Thoracic aorta (tissue), 2 donors: ENCODE measurements around the gene DEXI. TPM values are rescaled to one million over a fixed set of nuclear protein-coding genes. Genes with fewer than 3 reads are reported as not detected.
A peak's percentile ranks its signal among the peaks of the same experiment; 100 is the strongest.

Experiments
- ATAC-seq: fragments of 150-250 bp; one replicate; pipeline ENCODE4 v1.8.0; 2017; ENCODE audit warnings: low read depth; ENCODE audit not compliant: insufficient number of reproducible peaks, low FRiP score
- DNase-seq: peaks from one replicate; pipeline ENCODE4 v3.0.0-alpha.2; 2020; ENCODE audit warnings: low spot score
- H3K27ac ChIP-seq, 2 donors: fragments of 200-600 bp; sonication (generic); 1 replicate in 1 of 2; 2 replicates in 1 of 2; pipeline ENCODE4 v1.5.1; 2016; ENCODE audit warnings: mild to moderate bottlenecking in 2 of 2, moderate library complexity in 2 of 2
- H3K27me3 ChIP-seq: fragments of 200-600 bp; sonication (generic); replicated peaks from 2 replicates; pipeline ENCODE4 v1.6.0; 2016; ENCODE audit warnings: mild to moderate bottlenecking; ENCODE audit not compliant: insufficient read depth
- H3K36me3 ChIP-seq: fragments of 200-600 bp; sonication (generic); one replicate; pipeline ENCODE4 v1.5.1; 2016
- H3K4me1 ChIP-seq, 2 donors: fragments of 200-600 bp; sonication (generic); 1 replicate in 1 of 2; 2 replicates in 1 of 2; pipeline versions ENCODE4 v1.5.1 to v1.6.0; 2016; ENCODE audit warnings: low read depth in 2 of 2, mild to moderate bottlenecking in 1 of 2; ENCODE audit not compliant: control insufficient read depth in 1 of 2
- H3K4me3 ChIP-seq: fragments of 200-600 bp; sonication (generic); 2 replicates; pipeline ENCODE4 v1.5.1; 2016; ENCODE audit warnings: mild to moderate bottlenecking
- H3K9me3 ChIP-seq: fragments of 200-600 bp; sonication (generic); 2 replicates; pipeline ENCODE4 v1.5.1; 2016
- total RNA-seq, 2 donors: library from RNA; depleted of rRNA; stranded (reverse); fragments of >200 nt; gene quantifications; one replicate each; pipeline versions ENCODE4 v1.1.0 to v1.2.3, GENCODE V29; 2016
- TF ChIP-seq, protein P1 (sequence below): fragments of 200-600 bp; sonication (generic); IDR thresholded peaks from one replicate; pipeline ENCODE4 v1.5.1; 2019; ENCODE audit warnings: antibody characterized with exemption

DEXI gene
- total RNA-seq, 2 donors from 2014 or later = 120 to 157 TPM

DNA sequence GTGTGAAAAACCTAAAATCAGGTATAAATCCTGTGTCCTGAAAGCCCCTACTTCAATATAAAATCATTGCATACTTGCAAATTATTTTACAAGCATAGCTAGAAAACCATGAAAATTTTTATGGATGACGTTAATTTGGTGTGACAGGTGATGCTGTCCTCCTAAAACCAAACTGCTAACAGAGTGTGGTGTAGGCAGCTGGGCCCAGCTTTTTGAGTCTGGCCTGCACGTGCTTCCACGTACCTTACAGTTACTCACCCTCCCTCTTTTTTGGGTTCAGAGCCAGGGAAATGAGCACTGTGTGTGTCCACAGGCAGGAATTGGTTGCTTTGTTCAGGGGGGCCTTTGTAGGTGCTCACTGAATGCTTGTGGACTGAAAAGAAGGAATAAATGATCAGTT, 38.5 kb upstream of the DEXI start:
- TF ChIP-seq, protein P1, sequence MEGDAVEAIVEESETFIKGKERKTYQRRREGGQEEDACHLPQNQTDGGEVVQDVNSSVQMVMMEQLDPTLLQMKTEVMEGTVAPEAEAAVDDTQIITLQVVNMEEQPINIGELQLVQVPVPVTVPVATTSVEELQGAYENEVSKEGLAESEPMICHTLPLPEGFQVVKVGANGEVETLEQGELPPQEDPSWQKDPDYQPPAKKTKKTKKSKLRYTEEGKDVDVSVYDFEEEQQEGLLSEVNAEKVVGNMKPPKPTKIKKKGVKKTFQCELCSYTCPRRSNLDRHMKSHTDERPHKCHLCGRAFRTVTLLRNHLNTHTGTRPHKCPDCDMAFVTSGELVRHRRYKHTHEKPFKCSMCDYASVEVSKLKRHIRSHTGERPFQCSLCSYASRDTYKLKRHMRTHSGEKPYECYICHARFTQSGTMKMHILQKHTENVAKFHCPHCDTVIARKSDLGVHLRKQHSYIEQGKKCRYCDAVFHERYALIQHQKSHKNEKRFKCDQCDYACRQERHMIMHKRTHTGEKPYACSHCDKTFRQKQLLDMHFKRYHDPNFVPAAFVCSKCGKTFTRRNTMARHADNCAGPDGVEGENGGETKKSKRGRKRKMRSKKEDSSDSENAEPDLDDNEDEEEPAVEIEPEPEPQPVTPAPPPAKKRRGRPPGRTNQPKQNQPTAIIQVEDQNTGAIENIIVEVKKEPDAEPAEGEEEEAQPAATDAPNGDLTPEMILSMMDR = no peak
- Histone ChIP-seq H3K4me1 (peaks cover 8 to 16% of the 10 kb centered on the region in 2 donors), H3K9me3 (no peaks in the 10 kb centered on the region), H3K4me3 (no peak overlapping the region), H3K36me3 (peaks cover 4% of the 10 kb centered on the region), H3K27me3 (no peaks in the 10 kb centered on the region), H3K27ac (peak overlapping the region; percentile 82 to 83)
- ATAC-seq (no peak), DNase-seq (no peak)

DNA sequence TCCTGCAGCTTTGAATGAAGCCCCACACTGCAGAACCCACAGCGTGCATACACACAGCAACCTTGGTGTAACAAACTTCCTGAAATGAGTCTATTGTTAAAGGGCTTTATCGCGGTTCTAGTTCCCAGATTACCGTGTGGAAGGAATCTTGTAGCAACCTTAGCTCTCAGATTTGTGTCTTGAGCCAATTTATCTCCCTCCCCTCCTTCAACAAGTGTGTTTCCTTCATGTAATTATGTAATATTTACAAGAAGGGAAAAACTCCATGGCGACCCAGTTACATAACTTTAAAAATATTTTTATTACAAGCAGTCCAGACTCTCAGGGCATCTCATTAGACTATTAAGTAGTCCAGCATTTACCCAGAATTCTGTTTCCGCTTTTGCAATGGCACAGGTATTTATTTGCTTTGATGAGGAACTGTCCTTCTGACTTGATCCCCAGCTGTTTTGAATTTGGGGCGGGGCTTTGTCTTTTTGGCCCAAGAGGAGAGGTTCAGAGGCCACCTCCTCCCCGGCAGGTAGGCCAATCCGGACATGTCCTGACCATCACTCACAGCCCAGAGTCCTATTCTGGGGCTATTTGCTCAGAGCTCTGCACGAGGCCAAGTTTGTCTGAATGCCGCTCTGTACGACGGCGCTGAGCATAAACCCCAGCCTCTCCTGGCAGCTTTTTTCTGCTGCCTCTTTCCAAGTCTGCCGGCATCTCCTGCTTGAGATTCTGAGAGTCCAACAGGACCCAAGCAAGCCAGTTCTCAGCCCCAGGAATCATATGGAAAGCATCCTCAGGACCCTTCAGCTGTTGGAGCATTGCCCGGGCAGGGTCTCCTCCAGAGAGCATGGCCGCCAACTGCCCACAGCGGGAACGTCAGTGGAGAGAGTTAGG, 37.7 kb upstream of the DEXI start:
- DNase-seq (no peak), ATAC-seq (peak; percentile 87)
- Histone ChIP-seq H3K27me3 (no peaks in the 10 kb centered on the region), H3K9me3 (no peaks in the 10 kb centered on the region), H3K4me3 (peak overlapping the region; percentile 47), H3K27ac (peak overlapping the region; percentile 82 to 83), H3K4me1 (peaks cover 8 to 16% of the 10 kb centered on the region in 2 donors), H3K36me3 (peaks cover 4% of the 10 kb centered on the region)
- TF ChIP-seq, protein P1 = no peak

DNA sequence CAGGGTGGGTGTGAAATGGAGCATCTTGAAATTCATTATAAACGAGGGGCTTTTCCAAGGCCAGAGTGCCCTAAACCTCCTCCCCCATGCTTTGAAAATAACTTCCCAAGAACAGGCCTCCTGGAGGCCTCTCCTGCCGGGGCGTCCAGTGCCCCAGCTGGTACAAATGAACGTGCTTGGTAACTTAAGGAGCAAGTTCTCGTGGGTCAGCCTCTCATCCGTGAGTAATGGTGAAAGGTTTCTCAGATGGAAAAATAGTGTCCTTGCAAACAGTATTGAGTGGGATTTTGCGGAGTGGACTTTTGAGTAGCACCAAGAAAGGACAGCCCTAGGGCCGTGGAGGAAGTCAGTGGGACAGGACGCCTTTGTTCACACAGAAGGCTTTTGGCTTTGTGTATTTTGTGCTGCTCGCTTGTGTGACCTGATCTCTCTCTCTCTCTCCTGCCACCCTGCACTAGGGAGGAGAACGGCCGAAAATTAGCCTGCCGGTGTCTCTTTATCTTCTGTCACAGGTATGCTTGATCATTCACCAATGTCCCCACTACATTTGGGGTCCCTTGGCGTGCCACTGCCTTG, 36.7 kb upstream of the DEXI start:
- peak overlapping the region; percentile 82 to 83 for H3K27ac ChIP-seq
- H3K4me3 ChIP-seq = no peak overlapping the region
- TF ChIP-seq, protein P1 = no peak
- H3K9me3 ChIP-seq = no peaks in the 10 kb centered on the region
- DNase-seq (no peak), ATAC-seq (no peak)
- H3K27me3 ChIP-seq = no peaks in the 10 kb centered on the region
- peaks cover 8 to 16% of the 10 kb centered on the region in 2 donors for H3K4me1 ChIP-seq
- H3K36me3 ChIP-seq = peaks cover 4% of the 10 kb centered on the region

DNA sequence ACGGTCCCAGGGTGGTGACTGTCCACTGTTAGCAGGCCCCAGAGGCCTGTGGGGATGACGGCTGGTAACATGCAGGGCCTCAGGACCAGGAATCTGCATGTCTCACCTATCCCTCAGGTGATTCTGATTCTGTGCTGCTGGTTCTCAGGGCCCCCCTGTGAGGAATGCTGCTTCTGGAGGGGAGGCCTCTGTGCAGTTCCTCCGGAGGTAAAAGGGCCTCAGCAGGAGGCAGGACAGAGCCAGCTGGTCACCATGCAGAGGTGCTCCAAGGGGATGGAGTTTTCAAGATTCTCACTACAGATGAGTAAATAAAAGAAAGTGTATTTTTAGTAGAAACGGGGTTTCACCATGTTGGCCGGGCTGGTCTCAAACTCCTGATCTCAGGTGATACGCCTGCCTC, 35.9 kb upstream of the DEXI start:
- Histone ChIP-seq H3K4me1 (peaks cover 8 to 20% of the 10 kb centered on the region in 2 donors), H3K36me3 (peaks cover 4% of the 10 kb centered on the region), H3K27me3 (no peaks in the 10 kb centered on the region), H3K9me3 (no peaks in the 10 kb centered on the region), H3K4me3 (no peak overlapping the region), H3K27ac (no peak overlapping the region)
- ATAC-seq (no peak), DNase-seq (no peak)
- TF ChIP-seq, protein P1 = no peak

DNA sequence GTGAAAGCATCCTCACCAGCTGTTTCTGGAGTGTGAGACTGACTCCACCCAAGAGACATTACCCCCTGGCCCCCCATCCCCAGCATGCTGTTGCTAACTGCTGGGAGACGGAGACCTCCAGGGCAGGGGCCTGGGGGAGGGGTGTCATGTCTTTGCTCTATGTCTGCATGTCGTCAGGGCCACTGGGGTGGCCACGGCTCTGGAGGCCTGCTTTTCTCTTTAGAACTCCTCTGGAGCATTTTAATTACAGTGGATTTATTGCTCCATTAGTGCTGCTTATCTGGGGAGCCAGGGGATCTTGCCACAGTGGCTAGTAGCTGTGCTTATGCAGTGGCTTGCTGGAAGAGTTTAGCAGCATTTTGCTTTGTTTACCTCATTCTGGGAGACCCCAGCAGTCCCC, 34.4 kb upstream of the DEXI start:
- ATAC-seq (no peak), DNase-seq (no peak)
- Histone ChIP-seq H3K27me3 (no peaks in the 10 kb centered on the region), H3K4me1 (peaks cover 20 to 35% of the 10 kb centered on the region in 2 donors), H3K36me3 (peaks cover 4% of the 10 kb centered on the region), H3K27ac (no peak overlapping the region), H3K4me3 (no peak overlapping the region), H3K9me3 (no peaks in the 10 kb centered on the region)
- TF ChIP-seq, protein P1 = no peak
